Measurements from ENCODE around the gene FILIP1L. TPM values are rescaled to one million over a fixed set of nuclear protein-coding genes. Genes with fewer than 3 reads are reported as not detected.

Gene FILIP1L
- total RNA-seq, 1 experiment from 2014 or later: 0.07 TPM

GRCh38 chr3:100110162-100110561, 4.1 kb downstream of the FILIP1L start:
- no peaks in the 10 kb centered on the region for H3K9me3 Mint-ChIP-seq
- Histone ChIP-seq H3K79me2 (ENCODE audit: insufficient read depth, low read length) (no peaks in the 10 kb centered on the region), H3K56ac (ENCODE audit: insufficient read length, low read depth, low read length) (no peak overlapping the region), H4K91ac (ENCODE audit: insufficient read length, low read depth, low read length) (no peak overlapping the region), H3K18ac (ENCODE audit: insufficient read length, low read depth, low read length) (no peak overlapping the region), H3K4me2 (ENCODE audit: insufficient read depth, insufficient read length, low read length) (no peak overlapping the region), H2BK12ac (ENCODE audit: insufficient read length, low read depth, low read length) (no peak overlapping the region), H3K9ac (ENCODE audit: extremely low read depth, insufficient read length, low read length) (no peak overlapping the region), H3K79me1 (ENCODE audit: insufficient read depth, low read depth, low read length, poor library complexity, severe bottlenecking) (no peaks in the 10 kb centered on the region), H4K5ac (ENCODE audit: insufficient read length, low read depth, low read length) (no peak overlapping the region), H2BK5ac (ENCODE audit: insufficient read length, low read length) (no peak overlapping the region), H2AK5ac (ENCODE audit: insufficient read length, low read length) (no peak overlapping the region), H3K9me3 (ENCODE audit: control insufficient read depth, low read depth, low read length) (no peaks in the 10 kb centered on the region), H2BK15ac (ENCODE audit: low read depth, low read length) (no peak overlapping the region), H2AFZ (ENCODE audit: low read length) (no peak overlapping the region), H2BK120ac (ENCODE audit: low read depth, low read length, poor library complexity, severe bottlenecking) (no peak overlapping the region), H2BK20ac (ENCODE audit: low read depth, low read length, poor library complexity, severe bottlenecking) (no peak overlapping the region), H4K8ac (replicated peaks; ENCODE audit: insufficient read length, low read depth, low read length) (no peak overlapping the region), H3K27me3 (ENCODE audit: insufficient read depth, low read length) (no peaks in the 10 kb centered on the region), H3K4me1 (ENCODE audit: insufficient read depth, low read length) (no peaks in the 10 kb centered on the region), H3K27ac (ENCODE audit: insufficient read length, low read depth, low read length) (no peak overlapping the region), H3K23ac (ENCODE audit: insufficient read length, low read depth, low read length) (no peak overlapping the region), H3T11ph (ENCODE audit: low read length) (no peak overlapping the region), H3K14ac (ENCODE audit: insufficient read depth, low read length) (no peak overlapping the region), H3K4ac (ENCODE audit: low read depth, low read length) (no peak overlapping the region), H4K20me1 (ENCODE audit: control insufficient read depth, insufficient read depth, insufficient read length) (no peaks in the 10 kb centered on the region), H3K23me2 (ENCODE audit: insufficient read length, low read depth, low read length, poor library complexity, severe bottlenecking) (no peaks in the 10 kb centered on the region)
- no peak overlapping the region for H3K27ac Mint-ChIP-seq
- no CpG with 5 or more reads among the region's 1 CpG for WGBS (ENCODE audit: extremely low coverage, insufficient read length, low lambda C conversion rate)
- DNase-seq: no peak
- no peaks in the 10 kb centered on the region for H3K27me3 Mint-ChIP-seq (ENCODE audit: low read depth)
- no peaks in the 10 kb centered on the region for H3K36me3 Mint-ChIP-seq (ENCODE audit: insufficient read depth in 1 of 3, low read depth in 3 of 3)
- peaks cover 7 to 8% of the 10 kb centered on the region in 2 experiments; a peak in 3 of 4 replicates for H3K4me1 Mint-ChIP-seq
- TF ChIP-seq, protein P1, sequence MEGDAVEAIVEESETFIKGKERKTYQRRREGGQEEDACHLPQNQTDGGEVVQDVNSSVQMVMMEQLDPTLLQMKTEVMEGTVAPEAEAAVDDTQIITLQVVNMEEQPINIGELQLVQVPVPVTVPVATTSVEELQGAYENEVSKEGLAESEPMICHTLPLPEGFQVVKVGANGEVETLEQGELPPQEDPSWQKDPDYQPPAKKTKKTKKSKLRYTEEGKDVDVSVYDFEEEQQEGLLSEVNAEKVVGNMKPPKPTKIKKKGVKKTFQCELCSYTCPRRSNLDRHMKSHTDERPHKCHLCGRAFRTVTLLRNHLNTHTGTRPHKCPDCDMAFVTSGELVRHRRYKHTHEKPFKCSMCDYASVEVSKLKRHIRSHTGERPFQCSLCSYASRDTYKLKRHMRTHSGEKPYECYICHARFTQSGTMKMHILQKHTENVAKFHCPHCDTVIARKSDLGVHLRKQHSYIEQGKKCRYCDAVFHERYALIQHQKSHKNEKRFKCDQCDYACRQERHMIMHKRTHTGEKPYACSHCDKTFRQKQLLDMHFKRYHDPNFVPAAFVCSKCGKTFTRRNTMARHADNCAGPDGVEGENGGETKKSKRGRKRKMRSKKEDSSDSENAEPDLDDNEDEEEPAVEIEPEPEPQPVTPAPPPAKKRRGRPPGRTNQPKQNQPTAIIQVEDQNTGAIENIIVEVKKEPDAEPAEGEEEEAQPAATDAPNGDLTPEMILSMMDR (conservative IDR thresholded peaks at IDR 0.05): no peak
- H3K4me3 Mint-ChIP-seq: no peak overlapping the region
